Measurements from ENCODE around the gene CEP57.
"Not testable (repeated sequence)": the region's sequence is repeated elsewhere in the genome, so short reads cannot be mapped to it uniquely, and the experiment has no call there.

CEP57 gene

GRCh38 chr11:95854362-95854761 is 64.1 kb downstream of the CEP57 start:
- DNase-seq (ENCODE audit: low read depth, low spot score) = not testable (repeated sequence)

GRCh38 chr11:95860024-95860423 is 69.7 kb downstream of the CEP57 start:
- DNase-seq (ENCODE audit: low read depth, low spot score) = not testable (repeated sequence)

DNA sequence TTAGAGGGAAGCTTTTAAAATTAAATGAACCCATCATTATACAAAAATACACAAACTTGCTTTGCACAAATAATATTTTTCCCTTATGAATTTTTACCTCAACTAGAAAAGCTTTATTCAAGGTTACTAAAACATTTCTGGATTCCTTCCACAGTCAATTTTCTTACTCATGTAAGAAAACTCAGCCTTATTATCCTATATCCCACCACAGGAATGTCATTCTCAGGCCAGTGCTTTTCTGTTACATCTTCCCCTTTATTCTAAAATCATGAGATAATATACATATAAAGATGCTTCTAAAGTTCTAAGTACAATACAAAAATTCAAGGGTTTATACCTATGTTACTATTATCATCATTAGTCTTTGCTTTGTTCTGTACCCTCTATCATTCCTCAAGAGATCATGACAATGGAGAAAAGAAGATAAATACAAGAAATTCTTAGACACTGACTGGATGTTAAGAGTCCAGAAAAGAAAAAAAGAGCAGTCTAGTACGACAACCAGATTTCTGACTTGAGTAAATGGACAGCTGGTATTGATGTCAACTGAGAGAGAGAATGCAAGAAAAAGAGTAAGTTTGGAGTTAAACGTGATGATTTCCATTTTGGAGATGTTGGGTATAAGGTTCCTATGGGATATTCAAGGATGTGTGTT is 73.3 kb downstream of the CEP57 start:
- DNase-seq (ENCODE audit: low read depth, low spot score) = no peak

DNA sequence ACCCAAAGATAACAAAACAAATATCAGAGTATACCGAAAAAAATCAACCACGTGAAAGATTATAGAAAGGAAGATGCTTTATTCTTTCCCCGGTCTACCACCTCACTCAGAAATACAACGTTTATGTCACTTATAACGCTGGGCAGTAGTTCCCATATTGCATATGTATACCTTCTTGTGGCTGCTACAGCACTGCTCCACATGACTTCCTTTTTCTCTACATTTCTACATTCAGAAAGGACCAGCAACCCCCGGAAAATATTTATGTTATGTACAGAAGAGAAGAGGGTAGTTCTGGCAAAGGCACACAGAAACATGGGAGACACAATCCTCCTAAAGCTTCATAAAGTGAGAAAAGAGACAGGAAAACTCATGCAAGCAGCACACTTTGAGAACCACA is 76.8 kb downstream of the CEP57 start:
- no peak for DNase-seq (ENCODE audit: low read depth, low spot score)

DNA sequence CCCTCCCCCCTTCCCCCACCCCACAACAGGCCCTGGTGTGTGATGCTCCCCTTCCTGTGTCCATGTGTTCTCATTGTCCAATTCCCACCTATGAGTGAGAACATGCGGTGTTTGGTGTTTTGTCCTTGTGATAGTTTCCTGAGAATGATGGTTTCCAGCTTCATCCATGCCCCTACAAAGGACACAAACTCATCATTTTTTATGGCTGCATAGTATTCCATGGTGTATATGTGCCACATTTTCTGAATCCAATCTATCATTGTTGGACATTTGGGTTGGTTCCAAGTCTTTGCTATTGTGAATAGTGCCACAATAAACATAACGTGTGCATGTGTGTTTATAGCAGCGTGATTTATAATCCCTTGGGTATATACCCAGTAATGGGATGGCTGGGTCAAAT is 80.6 kb downstream of the CEP57 start:
- not testable (repeated sequence) for DNase-seq (ENCODE audit: low read depth, low spot score)

GRCh38 chr11:95877291-95877690 is 87.0 kb downstream of the CEP57 start:
- no peak for DNase-seq (ENCODE audit: low read depth, low spot score)

Data from iPS DF 19.7 (cell line).